Uterus (tissue), 4 donors: ENCODE data around the gene RAD51B. TPM values are rescaled to one million over a fixed set of nuclear protein-coding genes. Genes with fewer than 3 reads are reported as not detected.
A peak's percentile ranks its signal among the peaks of the same experiment; 100 is the strongest.

ENCODE experiments used
- DNase-seq, 2 donors: peaks; one replicate each; pipeline ENCODE4 v3.0.0-alpha.2; 2019 to 2020
- H3K27ac ChIP-seq, 2 donors: fragments of 200-600 bp; sonication (generic); 1 replicate in 1 of 2; 2 replicates in 1 of 2; pipeline ENCODE4 v1.5.1; 2016 to 2018
- H3K27me3 ChIP-seq, 2 donors: fragments of 200-600 bp; sonication (generic); one replicate each; pipeline ENCODE4 v1.5.1; 2018 to 2019; ENCODE audit warnings: control low read depth in 1 of 2
- H3K36me3 ChIP-seq, 2 donors: fragments of 200-600 bp; sonication (generic); one replicate each; pipeline ENCODE4 v1.5.1; 2019; ENCODE audit warnings: control low read depth in 1 of 2
- H3K4me1 ChIP-seq, 2 donors: fragments of 200-600 bp; sonication (generic); one replicate each; pipeline ENCODE4 v1.5.1; 2018 to 2019; ENCODE audit warnings: control low read depth in 1 of 2
- H3K4me3 ChIP-seq, 2 donors: fragments of 200-600 bp; sonication (generic); 1 replicate in 1 of 2; 2 replicates in 1 of 2; pipeline ENCODE4 v1.5.1; 2018 to 2019; ENCODE audit warnings: mild to moderate bottlenecking in 1 of 2
- H3K9me3 ChIP-seq, 2 donors: fragments of 200-600 bp; sonication (generic); one replicate each; pipeline ENCODE4 v1.5.1; 2019; ENCODE audit warnings: control low read depth in 1 of 2
- CTCF ChIP-seq, 4 experiments: fragments of 200-600 bp in 2 of 4; fragments of 450-650 bp in 2 of 4; sonication (generic) in 2 of 4; IDR thresholded peaks; one replicate each; pipeline ENCODE4 v1.5.1; 2016 to 2019; ENCODE audit warnings: antibody characterized with exemption in 4 of 4, mild to moderate bottlenecking in 2 of 4, moderate library complexity in 1 of 4
- POLR2A ChIP-seq, 2 donors: fragments of 450-650 bp; IDR thresholded peaks; one replicate each; pipeline ENCODE4 v1.6.1; 2016; ENCODE audit warnings: antibody characterized with exemption in 2 of 2, mild to moderate bottlenecking in 1 of 2, moderate library complexity in 1 of 2
- intact Hi-C: fragments of 100-400 bp; cut with DNase I; formaldehyde crosslinking; loops from one replicate; pipeline ENCODE4 v1.15.1; 2023; ENCODE audit warnings: low total_unique reads
- total RNA-seq, 4 donors: library from RNA; depleted of rRNA in 3 of 4; stranded (reverse); fragments of >200 nt in 3 of 4; gene quantifications; one replicate each; pipeline versions ENCODE4 v1.1.0 to v1.2.4, GENCODE V29; 2014 to 2023
- donor health status: DM: yes; HTN: yes; CAD: no.

The RAD51B gene
- total RNA-seq, 4 donors from 2014 or later: 29.5 to 100.0 (median 70.3) TPM

- DNase-seq: no peak
- Histone ChIP-seq H3K9me3 (no peaks in the 10 kb centered on the region), H3K27ac (peak overlapping the region; percentile 74 to 78), H3K4me1 (peaks cover 16 to 18% of the 10 kb centered on the region in 2 donors), H3K4me3 (no peak overlapping the region), H3K27me3 (no peaks in the 10 kb centered on the region), H3K36me3 (no peaks in the 10 kb centered on the region)
- TF ChIP-seq CTCF (IDR thresholded peaks at IDR 0.05) (no peak), POLR2A (IDR thresholded peaks at IDR 0.05) (no peak)
- intact Hi-C loops: no loop called here
These were observed 473.8 kb downstream of the RAD51B start for GRCh38 chr14:68293404-68293803.

GRCh38 chr14:68295316-68295816 is 475.8 kb downstream of the RAD51B start:
- DNase-seq: peak; percentile 73 to 78
- peak overlapping the region; percentile 74 to 78 for H3K27ac ChIP-seq
- no peaks in the 10 kb centered on the region for H3K27me3 ChIP-seq
- H3K4me3 ChIP-seq: no peak overlapping the region
- no peaks in the 10 kb centered on the region for H3K9me3 ChIP-seq
- TF ChIP-seq CTCF (IDR thresholded peaks at IDR 0.05): no peak
- peak in 1 of 2 donors; percentile 11 for TF ChIP-seq POLR2A (IDR thresholded peaks at IDR 0.05)
- intact Hi-C loops: no loop called here
- H3K4me1 ChIP-seq: peaks cover 16 to 18% of the 10 kb centered on the region in 2 donors
- H3K36me3 ChIP-seq: no peaks in the 10 kb centered on the region

- no peak for DNase-seq
- H3K36me3 ChIP-seq: no peaks in the 10 kb centered on the region
- no peaks in the 10 kb centered on the region for H3K27me3 ChIP-seq
- intact Hi-C loops: no loop called here
- H3K9me3 ChIP-seq: no peaks in the 10 kb centered on the region
- peaks cover 16 to 18% of the 10 kb centered on the region in 2 donors for H3K4me1 ChIP-seq
- H3K4me3 ChIP-seq: no peak overlapping the region
- TF ChIP-seq POLR2A (IDR thresholded peaks at IDR 0.05) (no peak), CTCF (IDR thresholded peaks at IDR 0.05) (no peak)
- H3K27ac ChIP-seq: peak overlapping the region; percentile 74 to 78
These were observed 477.5 kb downstream of the RAD51B start for GRCh38 chr14:68297039-68297438.

GRCh38 chr14:68297876-68298468 is 478.4 kb downstream of the RAD51B start:
- H3K27me3 ChIP-seq: no peaks in the 10 kb centered on the region
- no peak overlapping the region for H3K4me3 ChIP-seq
- no peaks in the 10 kb centered on the region for H3K9me3 ChIP-seq
- no peaks in the 10 kb centered on the region for H3K36me3 ChIP-seq
- peaks cover 16 to 18% of the 10 kb centered on the region in 2 donors for H3K4me1 ChIP-seq
- TF ChIP-seq POLR2A (IDR thresholded peaks at IDR 0.05) (no peak), CTCF (IDR thresholded peaks at IDR 0.05) (peak; percentile 24 to 43 (median 30))
- intact Hi-C loops: no loop called here
- peak overlapping the region; percentile 74 to 78 for H3K27ac ChIP-seq
- no peak for DNase-seq

GRCh38 chr14:68300608-68301007 is 481.0 kb downstream of the RAD51B start:
- Histone ChIP-seq H3K9me3 (no peaks in the 10 kb centered on the region), H3K4me3 (no peak overlapping the region), H3K4me1 (peaks cover 10 to 11% of the 10 kb centered on the region in 2 donors), H3K27me3 (no peaks in the 10 kb centered on the region), H3K36me3 (no peaks in the 10 kb centered on the region), H3K27ac (no peak overlapping the region)
- intact Hi-C loops: no loop called here
- no peak for TF ChIP-seq CTCF (IDR thresholded peaks at IDR 0.05)
- no peak for TF ChIP-seq POLR2A (IDR thresholded peaks at IDR 0.05)
- no peak for DNase-seq
